Measurements from ENCODE around the gene GTSE1.
A peak's percentile ranks its signal among the peaks of the same experiment; 100 is the strongest.

GTSE1 gene

GRCh38 chr22:46354176-46354992, 57.7 kb downstream of the GTSE1 start:
- no peak for DNase-seq

GRCh38 chr22:46354993-46355305, 58.3 kb downstream of the GTSE1 start:
- no peak for DNase-seq

GRCh38 chr22:46355369-46355995, 58.8 kb downstream of the GTSE1 start:
- peak; percentile 32 for DNase-seq

GRCh38 chr22:46355996-46356471, 59.4 kb downstream of the GTSE1 start:
- no peak for DNase-seq

- no peak for DNase-seq
Observed at GRCh38 chr22:46356496-46357480, 60.1 kb downstream of the GTSE1 start.

- DNase-seq: no peak
Observed at GRCh38 chr22:46357711-46358520, 61.2 kb downstream of the GTSE1 start.

- DNase-seq: no peak
Observed at GRCh38 chr22:46358766-46359165, 62.1 kb downstream of the GTSE1 start.

GRCh38 chr22:46359362-46359761, 62.7 kb downstream of the GTSE1 start:
- DNase-seq: no peak

- DNase-seq: no peak
Observed at GRCh38 chr22:46360097-46360496, 63.4 kb downstream of the GTSE1 start.

GRCh38 chr22:46360891-46361290, 64.2 kb downstream of the GTSE1 start:
- no peak for DNase-seq

GRCh38 chr22:46361826-46362202, 65.1 kb downstream of the GTSE1 start:
- no peak for DNase-seq

- no peak for DNase-seq
Observed at GRCh38 chr22:46362203-46362933, 65.7 kb downstream of the GTSE1 start.

GRCh38 chr22:46362934-46363515, 66.4 kb downstream of the GTSE1 start:
- no peak for DNase-seq

- DNase-seq: no peak
Observed at GRCh38 chr22:46363611-46364321, 67.1 kb downstream of the GTSE1 start.

- DNase-seq: no peak
Observed at GRCh38 chr22:46364341-46365165, 67.9 kb downstream of the GTSE1 start.

GRCh38 chr22:46365166-46365624, 68.5 kb downstream of the GTSE1 start:
- no peak for DNase-seq

GRCh38 chr22:46366327-46366731, 69.7 kb downstream of the GTSE1 start:
- no peak for DNase-seq

- no peak for DNase-seq
Observed at GRCh38 chr22:46366801-46367706, 70.4 kb downstream of the GTSE1 start.

Measured in kidney glomerular epithelial cell (primary cell).